ENCODE results near the gene SERINC2. TPM values are rescaled to one million over a fixed set of nuclear protein-coding genes. Genes with fewer than 3 reads are reported as not detected.
A peak's percentile ranks its signal among the peaks of the same experiment; 100 is the strongest.
"Not testable (repeated sequence)": the region's sequence is repeated elsewhere in the genome, so short reads cannot be mapped to it uniquely, and the experiment has no call there.

SERINC2 gene
- total RNA-seq, 1 donor from 2014 or later: 45.8 TPM

DNA sequence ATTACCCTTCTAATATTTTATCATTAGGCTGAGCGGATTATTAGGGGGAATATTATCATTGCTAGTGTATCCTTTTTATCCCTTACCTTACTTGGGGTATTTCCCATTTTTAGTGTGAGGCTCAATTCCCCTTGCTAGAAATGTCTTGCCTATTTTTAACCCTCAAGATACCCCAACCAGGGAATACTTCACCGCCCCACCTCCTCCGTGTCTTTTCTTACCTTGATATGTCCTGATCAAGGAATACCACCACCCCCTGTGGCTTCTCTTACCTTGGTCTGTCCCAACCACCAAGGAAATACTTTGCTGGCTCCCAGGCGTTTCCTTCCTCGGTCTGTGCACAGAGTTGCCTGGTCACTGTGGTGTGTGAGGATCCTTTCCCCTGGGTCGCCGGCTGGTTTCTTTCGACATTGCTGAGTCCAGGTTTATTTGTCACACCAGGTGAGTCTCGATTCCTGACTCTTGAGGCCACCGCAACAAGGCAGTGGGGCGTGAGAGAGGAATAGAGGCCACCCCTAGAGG is 57.8 kb downstream of the SERINC2 start:
- TF ChIP-seq, protein P1, sequence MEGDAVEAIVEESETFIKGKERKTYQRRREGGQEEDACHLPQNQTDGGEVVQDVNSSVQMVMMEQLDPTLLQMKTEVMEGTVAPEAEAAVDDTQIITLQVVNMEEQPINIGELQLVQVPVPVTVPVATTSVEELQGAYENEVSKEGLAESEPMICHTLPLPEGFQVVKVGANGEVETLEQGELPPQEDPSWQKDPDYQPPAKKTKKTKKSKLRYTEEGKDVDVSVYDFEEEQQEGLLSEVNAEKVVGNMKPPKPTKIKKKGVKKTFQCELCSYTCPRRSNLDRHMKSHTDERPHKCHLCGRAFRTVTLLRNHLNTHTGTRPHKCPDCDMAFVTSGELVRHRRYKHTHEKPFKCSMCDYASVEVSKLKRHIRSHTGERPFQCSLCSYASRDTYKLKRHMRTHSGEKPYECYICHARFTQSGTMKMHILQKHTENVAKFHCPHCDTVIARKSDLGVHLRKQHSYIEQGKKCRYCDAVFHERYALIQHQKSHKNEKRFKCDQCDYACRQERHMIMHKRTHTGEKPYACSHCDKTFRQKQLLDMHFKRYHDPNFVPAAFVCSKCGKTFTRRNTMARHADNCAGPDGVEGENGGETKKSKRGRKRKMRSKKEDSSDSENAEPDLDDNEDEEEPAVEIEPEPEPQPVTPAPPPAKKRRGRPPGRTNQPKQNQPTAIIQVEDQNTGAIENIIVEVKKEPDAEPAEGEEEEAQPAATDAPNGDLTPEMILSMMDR (conservative IDR thresholded peaks at IDR 0.05; ENCODE audit: low read depth, low read length): no peak
- DNase-seq (ENCODE audit: low read depth): no peak
- no peak overlapping the region for H3K4me3 ChIP-seq (ENCODE audit: low read depth, low read length)

DNA sequence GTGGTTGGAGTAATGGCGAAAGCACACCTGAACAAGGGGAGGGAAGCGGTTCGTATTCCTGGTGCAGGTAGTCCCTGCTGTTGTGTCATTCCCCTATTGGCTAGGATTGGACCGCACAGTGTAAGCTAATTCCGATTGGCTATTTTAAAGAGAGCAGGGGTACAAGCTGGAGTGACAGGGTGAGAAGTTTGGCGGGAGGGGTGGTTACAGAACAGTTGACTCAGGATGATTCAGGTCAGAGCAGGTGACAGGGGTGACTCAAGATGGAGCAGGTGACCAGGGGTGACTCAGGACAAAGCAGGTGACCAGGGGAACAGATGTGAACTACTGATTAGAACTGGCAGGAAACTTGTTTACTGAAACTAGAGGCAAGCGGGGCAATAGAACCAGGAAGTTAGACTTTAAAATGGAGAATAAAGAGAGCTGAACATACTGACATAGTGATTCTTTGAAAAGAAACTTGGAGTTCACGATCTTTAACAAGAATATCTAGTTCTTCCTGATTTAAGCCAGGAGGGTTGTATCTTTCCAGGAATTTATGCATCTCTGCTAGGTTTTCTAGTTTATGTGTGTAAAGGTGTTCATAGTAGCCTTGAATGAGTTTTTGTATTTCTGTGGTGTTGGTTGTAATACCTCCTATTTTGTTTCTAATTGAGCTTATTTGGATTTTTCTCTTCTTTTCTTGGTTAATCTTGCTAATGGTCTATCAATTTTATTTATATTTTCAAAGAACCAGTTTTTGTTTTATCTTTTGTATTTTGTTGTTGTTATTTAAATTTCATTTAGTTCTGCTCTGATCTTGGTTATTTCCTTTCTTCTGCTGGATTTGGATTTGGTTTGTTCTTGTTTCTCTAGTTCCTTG is 58.7 kb downstream of the SERINC2 start:
- DNase-seq (ENCODE audit: low read depth): peak; percentile 51
- not testable (repeated sequence) for H3K4me3 ChIP-seq (ENCODE audit: low read depth, low read length)

DNA sequence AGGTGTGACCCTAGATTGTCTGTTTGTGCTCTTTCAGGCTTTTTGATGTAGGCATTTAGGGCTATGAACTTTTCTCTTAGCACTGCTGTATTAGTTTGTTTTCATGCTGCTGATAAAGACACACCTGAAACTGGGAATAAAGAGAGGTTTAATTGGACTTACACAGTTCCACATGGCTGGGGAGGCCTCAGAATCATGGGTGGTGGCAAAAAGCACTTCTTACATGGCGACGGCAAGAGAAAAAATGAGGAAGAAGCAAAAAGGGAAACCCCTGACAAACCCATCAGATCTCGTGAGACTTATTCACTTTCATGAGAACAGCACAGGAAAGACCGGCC is 59.3 kb downstream of the SERINC2 start:
- H3K4me3 ChIP-seq (ENCODE audit: low read depth, low read length); DNase-seq (ENCODE audit: low read depth): not testable (repeated sequence)

DNA sequence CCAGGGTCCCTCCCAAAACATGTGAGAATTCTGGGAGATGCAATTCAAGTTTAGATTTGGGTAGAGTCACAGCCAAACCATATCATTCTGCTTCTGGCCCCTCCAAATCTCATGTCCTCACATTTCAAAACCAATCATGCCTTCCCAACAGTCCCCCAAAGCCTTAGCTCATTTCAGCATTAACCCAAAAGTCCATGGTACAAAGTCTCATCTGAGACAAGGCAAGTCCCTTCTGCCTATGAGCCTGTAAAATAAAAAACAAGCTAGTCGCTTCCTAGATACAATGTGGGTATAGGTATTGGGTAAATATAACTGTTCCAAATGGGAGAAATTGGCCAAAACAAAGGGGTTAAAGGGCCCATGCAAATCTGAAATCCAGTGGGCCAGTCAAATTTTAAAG is 59.7 kb downstream of the SERINC2 start:
- DNase-seq (ENCODE audit: low read depth); H3K4me3 ChIP-seq (ENCODE audit: low read depth, low read length): not testable (repeated sequence)

DNA sequence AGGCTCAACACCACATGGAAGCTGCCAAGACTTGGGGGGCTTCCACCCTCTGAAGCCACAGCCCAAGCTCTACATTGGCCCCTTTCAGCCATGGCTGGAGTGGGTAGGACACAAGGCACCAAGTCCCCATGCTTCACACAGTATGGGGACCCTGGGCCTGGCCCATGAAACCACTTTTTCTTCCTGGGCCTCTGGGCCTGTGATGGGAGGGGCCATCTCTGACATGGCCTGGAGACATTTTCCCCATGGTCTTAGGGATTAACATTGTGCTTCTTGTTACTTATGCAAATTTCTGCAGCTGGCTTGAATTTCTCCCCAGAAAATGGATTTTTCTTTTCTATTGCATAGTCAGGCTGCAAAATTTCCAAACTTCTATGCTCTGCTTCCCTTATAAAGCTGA is 60.5 kb downstream of the SERINC2 start:
- DNase-seq (ENCODE audit: low read depth); H3K4me3 ChIP-seq (ENCODE audit: low read depth, low read length): not testable (repeated sequence)

DNA sequence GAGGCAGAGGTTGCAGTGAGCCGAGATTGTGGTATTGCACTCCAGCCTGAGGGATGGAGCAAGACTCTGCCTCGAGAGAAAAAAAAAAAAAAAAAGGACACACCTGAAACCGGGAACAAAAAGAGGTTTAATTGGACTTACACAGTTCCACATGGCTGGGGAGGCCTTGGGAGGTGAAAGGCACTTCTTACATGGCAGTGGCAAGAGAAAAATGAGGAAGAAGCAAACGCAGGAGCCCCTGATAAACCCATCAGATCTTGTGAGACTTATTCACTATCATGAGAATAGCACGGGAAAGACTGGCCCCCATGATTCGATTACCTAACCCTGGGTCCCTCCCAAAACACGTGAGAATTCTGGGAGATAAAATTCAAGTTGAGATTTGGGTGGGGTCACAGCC is 61.6 kb downstream of the SERINC2 start:
- not testable (repeated sequence) for DNase-seq (ENCODE audit: low read depth); H3K4me3 ChIP-seq (ENCODE audit: low read depth, low read length)

DNA sequence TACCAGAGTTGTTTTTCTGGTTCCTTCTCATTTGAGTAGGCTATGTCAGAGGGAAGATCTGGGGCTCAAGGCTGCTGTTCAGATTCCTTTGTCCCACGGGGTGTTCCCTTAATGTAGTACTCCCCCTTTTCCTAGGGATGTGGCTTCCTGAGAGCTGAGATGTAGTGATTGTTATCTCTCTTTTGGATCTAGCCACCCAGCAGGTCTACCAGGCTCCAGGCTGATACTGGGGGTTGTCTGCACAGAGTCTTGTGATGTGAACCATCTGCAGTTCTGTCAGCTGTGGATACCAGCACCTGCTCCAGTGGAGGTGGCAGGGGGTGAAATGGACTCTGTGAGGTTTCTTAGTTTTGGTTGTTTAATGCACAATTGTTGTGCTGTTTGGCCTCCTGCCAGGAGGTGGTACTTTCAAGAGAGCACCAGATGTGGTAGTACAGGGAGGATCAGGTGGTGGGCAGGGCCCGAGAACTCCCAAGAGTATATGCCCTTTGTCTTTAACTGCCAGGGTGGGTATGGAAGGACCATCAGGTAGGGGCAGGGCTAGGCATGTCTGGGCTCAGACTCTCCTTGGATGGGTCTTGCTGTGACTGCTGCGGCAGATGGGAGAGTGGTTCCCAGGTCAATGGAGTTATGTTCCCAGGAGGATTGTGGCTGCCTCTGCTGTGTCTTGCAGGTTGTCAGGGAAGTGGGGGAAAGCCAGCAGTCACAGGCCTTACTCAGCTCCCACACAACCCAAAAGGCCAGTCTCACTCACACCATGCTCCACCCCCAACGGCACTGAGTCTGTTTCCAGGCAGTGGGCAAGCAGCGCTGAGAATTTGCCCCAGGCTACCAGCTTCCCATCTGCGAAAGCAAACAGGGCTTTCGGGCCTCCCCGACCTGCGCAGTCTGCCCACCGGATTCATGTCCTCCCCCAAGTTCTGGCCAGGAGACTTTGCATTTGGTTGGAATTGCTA is 64.2 kb downstream of the SERINC2 start:
- TF ChIP-seq, protein P1 (conservative IDR thresholded peaks at IDR 0.05; ENCODE audit: low read depth, low read length): no peak
- H3K4me3 ChIP-seq (ENCODE audit: low read depth, low read length): no peak overlapping the region
- DNase-seq (ENCODE audit: low read depth): no peak

DNA sequence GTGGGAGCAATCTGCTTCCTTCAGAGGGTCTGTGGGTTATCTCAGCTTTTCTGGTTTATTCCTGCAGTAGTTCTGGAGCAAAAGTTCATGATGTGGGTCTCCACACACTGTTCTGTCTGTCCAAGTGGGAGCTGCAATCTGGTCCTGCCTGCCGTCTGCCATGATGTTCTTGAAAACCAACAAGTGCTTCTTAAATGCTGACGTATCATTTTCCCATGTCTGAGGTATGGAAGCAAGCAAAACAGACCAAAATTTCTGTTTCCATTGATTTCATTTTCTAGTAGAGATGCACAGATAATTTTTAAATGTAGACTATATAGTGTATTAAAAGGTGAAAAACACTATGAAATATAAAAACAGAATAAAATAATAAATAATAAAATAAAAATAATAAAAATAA is 65.2 kb downstream of the SERINC2 start:
- no peak overlapping the region for H3K4me3 ChIP-seq (ENCODE audit: low read depth, low read length)
- TF ChIP-seq, protein P1 (conservative IDR thresholded peaks at IDR 0.05; ENCODE audit: low read depth, low read length): no peak
- DNase-seq (ENCODE audit: low read depth): no peak

DNA sequence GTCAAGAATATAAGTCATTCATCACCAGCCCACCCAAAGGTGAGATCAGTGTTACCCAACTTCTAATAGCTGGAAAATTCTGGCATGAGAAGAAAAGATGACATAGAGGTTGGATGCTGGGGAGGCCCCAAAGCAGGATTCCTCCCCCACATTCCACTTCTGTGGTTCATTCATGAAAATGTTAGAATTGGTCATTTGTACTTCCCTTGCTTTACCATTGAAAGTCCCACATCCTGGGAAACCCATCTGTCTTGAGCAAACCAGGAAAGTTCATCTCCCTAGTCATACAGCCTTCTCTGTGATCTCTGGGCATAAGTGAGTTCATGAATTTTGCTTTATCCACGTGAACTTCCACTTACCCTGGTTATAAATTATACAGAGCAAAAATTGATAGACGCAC is 66.8 kb downstream of the SERINC2 start:
- no peak for DNase-seq (ENCODE audit: low read depth)
- TF ChIP-seq, protein P1 (conservative IDR thresholded peaks at IDR 0.05; ENCODE audit: low read depth, low read length): no peak
- no peak overlapping the region for H3K4me3 ChIP-seq (ENCODE audit: low read depth, low read length)

DNA sequence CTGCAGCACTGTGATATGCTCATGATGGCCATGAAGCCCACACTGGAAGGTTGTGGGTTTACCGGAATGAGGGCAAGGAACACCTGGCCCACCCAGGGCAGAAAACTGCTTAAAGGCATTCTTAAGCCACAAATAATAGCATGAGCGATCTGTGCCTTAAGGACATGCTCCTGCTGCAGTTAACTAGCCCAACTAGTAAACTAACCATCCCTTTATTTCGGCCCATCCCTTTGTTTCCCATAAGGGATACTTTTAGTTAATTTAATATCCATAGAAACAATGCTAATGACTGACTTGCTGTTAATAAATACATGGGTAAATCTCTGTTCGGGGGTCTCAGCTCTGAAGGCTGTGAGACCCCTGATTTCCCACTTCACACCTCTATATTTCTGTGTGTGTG is 67.4 kb downstream of the SERINC2 start:
- not testable (repeated sequence) for DNase-seq (ENCODE audit: low read depth); H3K4me3 ChIP-seq (ENCODE audit: low read depth, low read length)

All from epithelial cell of proximal tubule (primary cell).